H1 (cell line): ENCODE data around the gene RBMS1. TPM values are rescaled to one million over a fixed set of nuclear protein-coding genes. Genes with fewer than 3 reads are reported as not detected.

Experiments
- CTCF ChIA-PET: fragments of 300-600 bp; sonication (Branson Sonifier 250); formaldehyde crosslinking; loops from one replicate; lab custom pipeline; 2021; ENCODE audit not compliant: partially characterized antibody; lab: Charles Lee
- POLR2A ChIA-PET: fragments of 300-600 bp; sonication (Branson Sonifier 250); formaldehyde crosslinking; loops from one replicate; lab custom pipeline; 2021; ENCODE audit warnings: inconsistent platforms; ENCODE audit not compliant: partially characterized antibody; lab: Charles Lee
- DNase-seq, 2 experiments: peaks; one replicate each; pipeline versions ENCODE4 v3.0.0 to v3.0.0-alpha.2; 2010 to 2022; ENCODE audit warnings: low spot score in 2 of 2, low read depth in 1 of 2, mixed read lengths in 1 of 2
- FAIRE-seq: peaks from 2 replicates; lab custom pipeline; 2011; peaks lifted over from hg19 to GRCh38; lab: Jason Lieb, UNC
- H2AFZ ChIP-seq: 2 replicates; pipeline ENCODE4 v1.8.1; 2012; ENCODE audit warnings: low read length, inconsistent platforms
- H2AK5ac ChIP-seq: 2 replicates; pipeline ENCODE4 v1.6.1; 2013; ENCODE audit warnings: low read depth, low read length
- H2BK120ac ChIP-seq: replicated peaks from 2 replicates; pipeline ENCODE3; 2013; ENCODE audit warnings: low read depth, low read length, inconsistent platforms
- H2BK12ac ChIP-seq: 2 replicates; pipeline ENCODE4 v1.6.1; 2013; ENCODE audit warnings: low read depth, low read length
- H2BK15ac ChIP-seq: 2 replicates; pipeline ENCODE4 v1.6.1; 2013; ENCODE audit warnings: low read length
- H2BK20ac ChIP-seq: 2 replicates; pipeline ENCODE4 v1.6.1; 2013; ENCODE audit warnings: low read length
- H2BK5ac ChIP-seq: 2 replicates; pipeline ENCODE4 v1.6.1; 2013; ENCODE audit warnings: low read depth, low read length
- H3K14ac ChIP-seq: 2 replicates; pipeline ENCODE4 v1.6.1; 2013; ENCODE audit warnings: inconsistent platforms; ENCODE audit not compliant: insufficient read length
- H3K18ac ChIP-seq: 2 replicates; pipeline ENCODE4 v1.6.1; 2013; ENCODE audit warnings: low read length; ENCODE audit errors: extremely low read depth
- H3K23ac ChIP-seq: 2 replicates; pipeline ENCODE4 v1.6.1; 2013; ENCODE audit warnings: inconsistent platforms; ENCODE audit not compliant: insufficient read length
- H3K23me2 ChIP-seq: 2 replicates; pipeline ENCODE4 v1.6.1; 2013; ENCODE audit warnings: low read depth, low read length
- H3K27ac ChIP-seq: 2 replicates; pipeline ENCODE4 v1.6.1; 2011; ENCODE audit warnings: low read depth, low read length, inconsistent platforms
- H3K27me3 ChIP-seq, 4 experiments: replicated peaks in 1 of 4; 1 replicate in 1 of 4; 2 replicates in 3 of 4; pipeline versions ENCODE4 v1.6.1 to v1.8.1; 2011 to 2013; ENCODE audit warnings: low read length in 3 of 4, mild to moderate bottlenecking in 3 of 4, inconsistent platforms in 2 of 4, mixed read lengths in 2 of 4, moderate library complexity in 1 of 4; ENCODE audit not compliant: control insufficient read depth in 3 of 4, insufficient read depth in 3 of 4; ENCODE audit errors: extremely low read depth in 1 of 4
- H3K36me3 ChIP-seq, 4 experiments: 2 replicates each; pipeline versions ENCODE4 v1.6.1 to v1.8.1; 2011 to 2013; ENCODE audit warnings: mild to moderate bottlenecking in 4 of 4, low read length in 3 of 4, moderate library complexity in 2 of 4, control low read depth in 1 of 4, inconsistent platforms in 1 of 4; ENCODE audit not compliant: insufficient read depth in 4 of 4, control insufficient read depth in 2 of 4
- H3K4ac ChIP-seq: replicated peaks from 2 replicates; pipeline ENCODE3; 2013; ENCODE audit warnings: low read length, low read depth, mixed read lengths, inconsistent platforms; ENCODE audit not compliant: insufficient read length
- H3K4me1 ChIP-seq, 4 experiments: replicated peaks in 1 of 4; 1 replicate in 1 of 4; 2 replicates in 3 of 4; pipeline versions ENCODE4 v1.6.1 to v1.8.1; 2011 to 2013; ENCODE audit warnings: low read length in 3 of 4, inconsistent platforms in 2 of 4, mixed read lengths in 1 of 4; ENCODE audit not compliant: insufficient read depth in 4 of 4, control insufficient read depth in 3 of 4
- H3K4me2 ChIP-seq, 2 experiments: 2 replicates each; pipeline versions ENCODE4 v1.6.1 to v1.8.1; 2011 to 2013; ENCODE audit warnings: low read depth in 2 of 2, low read length in 2 of 2, control low read depth in 1 of 2, inconsistent platforms in 1 of 2, mild to moderate bottlenecking in 1 of 2; ENCODE audit not compliant: insufficient read depth in 1 of 2
- H3K4me3 ChIP-seq, 4 experiments: fragments of 200-600, 300-600 bp in 1 of 4; sonication (generic), shearing (Covaris generic), sonication (Bioruptor Twin) in 1 of 4; 2 replicates each; pipeline versions ENCODE4 v1.5.1 to v1.8.1; 2011 to 2016; ENCODE audit warnings: low read length in 4 of 4, low read depth in 3 of 4, control low read depth in 2 of 4, inconsistent platforms in 2 of 4, mild to moderate bottlenecking in 2 of 4, mixed read lengths in 1 of 4, moderate library complexity in 1 of 4; ENCODE audit not compliant: insufficient read depth in 2 of 4; ENCODE audit errors: extremely low read depth in 1 of 4
- H3K56ac ChIP-seq: replicated peaks from 2 replicates; pipeline ENCODE3; 2013; ENCODE audit warnings: low read depth, mild to moderate bottlenecking, mixed read lengths, low read length, inconsistent platforms; ENCODE audit not compliant: insufficient read length
- H3K79me1 ChIP-seq: 2 replicates; pipeline ENCODE4 v1.6.1; 2013; ENCODE audit warnings: low read depth, low read length, control low read depth
- H3K79me2 ChIP-seq, 2 experiments: 2 replicates each; pipeline versions ENCODE4 v1.6.1 to v1.8.1; 2012 to 2013; ENCODE audit warnings: low read length in 2 of 2, mild to moderate bottlenecking in 2 of 2, inconsistent platforms in 1 of 2; ENCODE audit not compliant: insufficient read depth in 2 of 2, control insufficient read depth in 1 of 2
- H3K9ac ChIP-seq, 4 experiments: replicated peaks in 1 of 4; 1 replicate in 1 of 4; 2 replicates in 3 of 4; pipeline versions ENCODE4 v1.6.1 to v1.8.1; 2011 to 2013; ENCODE audit warnings: low read depth in 3 of 4, low read length in 3 of 4, control low read depth in 2 of 4, mild to moderate bottlenecking in 2 of 4, moderate library complexity in 2 of 4, inconsistent platforms in 1 of 4; ENCODE audit errors: extremely low read depth in 1 of 4
- H3K9me3 ChIP-seq, 2 experiments: 2 replicates each; pipeline versions ENCODE4 v1.6.1 to v1.8.1; 2012 to 2013; ENCODE audit warnings: mild to moderate bottlenecking in 2 of 2, moderate library complexity in 2 of 2, control low read depth in 1 of 2, inconsistent platforms in 1 of 2, low read depth in 1 of 2, low read length in 1 of 2, mixed read lengths in 1 of 2; ENCODE audit not compliant: insufficient read depth in 2 of 2
- H4K20me1 ChIP-seq, 2 experiments: replicated peaks in 1 of 2; 2 replicates each; pipeline versions ENCODE3 to v1.8.1; 2011 to 2013; ENCODE audit warnings: inconsistent platforms in 2 of 2, low read length in 2 of 2, mild to moderate bottlenecking in 1 of 2; ENCODE audit not compliant: insufficient read depth in 2 of 2, control insufficient read depth in 1 of 2
- H4K5ac ChIP-seq: 2 replicates; pipeline ENCODE4 v1.6.1; 2013; ENCODE audit warnings: low read length, low read depth, mixed read lengths, inconsistent platforms; ENCODE audit not compliant: insufficient read length
- H4K8ac ChIP-seq: 2 replicates; pipeline ENCODE4 v1.8.0; 2013; ENCODE audit warnings: mild to moderate bottlenecking, moderate library complexity, low read length, inconsistent platforms; ENCODE audit not compliant: insufficient read depth; ENCODE audit errors: extremely low read depth
- H4K91ac ChIP-seq: replicated peaks from 2 replicates; pipeline ENCODE3; 2013; ENCODE audit warnings: low read length, mixed read lengths, inconsistent platforms; ENCODE audit not compliant: insufficient read length
- CREB1 ChIP-seq: IDR thresholded peaks from 2 replicates; pipeline ENCODE4 v1.6.1; 2012; ENCODE audit warnings: inconsistent platforms
- EP300 ChIP-seq, 2 experiments: IDR thresholded peaks; 1 replicate in 1 of 2; 2 replicates in 1 of 2; pipeline ENCODE4 v1.6.1; 2011 to 2012; ENCODE audit warnings: low read depth in 2 of 2, low read length in 2 of 2, mild to moderate bottlenecking in 2 of 2, borderline replicate concordance in 1 of 2, inconsistent platforms in 1 of 2, moderate library complexity in 1 of 2
- EZH2 ChIP-seq: fragments of 200-600 bp; sonication (generic); IDR thresholded peaks from 2 replicates; pipeline ENCODE4 v1.7.1; 2012; ENCODE audit warnings: low read depth, mild to moderate bottlenecking, moderate library complexity, low read length, inconsistent platforms; ENCODE audit not compliant: severe bottlenecking
- KDM1A ChIP-seq: fragments of 200-600, 300-600 bp; sonication (generic); IDR thresholded peaks from 2 replicates; pipeline ENCODE4 v1.7.1; 2016; ENCODE audit warnings: mild to moderate bottlenecking, low read length, borderline replicate concordance
- KDM5A ChIP-seq: fragments of 200-600 bp; IDR thresholded peaks from 2 replicates; pipeline ENCODE4 v1.7.1; 2012; ENCODE audit warnings: mild to moderate bottlenecking, low read length, inconsistent platforms, mixed read lengths
- MAFK ChIP-seq: IDR thresholded peaks from 2 replicates; pipeline ENCODE4 v1.6.1; 2012; ENCODE audit warnings: low read depth, mild to moderate bottlenecking, improper control_type of control experiment, low read length
- RAD21 ChIP-seq, 2 experiments: IDR thresholded peaks in 1 of 2; conservative IDR thresholded peaks in 1 of 2; 2 replicates each; pipeline ENCODE4 v1.6.1; 2011; ENCODE audit warnings: low read depth in 2 of 2, low read length in 2 of 2, improper control_type of control experiment in 1 of 2, inconsistent platforms in 1 of 2, mild to moderate bottlenecking in 1 of 2, moderate library complexity in 1 of 2
- RNF2 ChIP-seq: fragments of 200-900, 300-1000 bp; sonication (generic); IDR thresholded peaks from 2 replicates; pipeline ENCODE4 v1.7.1; 2016; ENCODE audit warnings: borderline replicate concordance, low read depth, mild to moderate bottlenecking, antibody characterized with exemption, low read length; ENCODE audit not compliant: poor library complexity, severe bottlenecking; ENCODE audit errors: missing control alignments
- RXRA ChIP-seq: IDR thresholded peaks from 2 replicates; pipeline ENCODE4 v1.6.1; 2011; ENCODE audit warnings: low read depth, mild to moderate bottlenecking, low read length, moderate library complexity; ENCODE audit not compliant: insufficient read depth
- SIRT6 ChIP-seq: IDR thresholded peaks from one replicate; pipeline ENCODE4 v1.7.1; 2012; ENCODE audit warnings: low read length, inconsistent platforms
- SP4 ChIP-seq: IDR thresholded peaks from 2 replicates; pipeline ENCODE4 v1.6.1; 2012; ENCODE audit warnings: low read length, inconsistent platforms
- WGBS, 2 experiments: shearing (Covaris generic) in 1 of 2; methylation state at CpG; one replicate each; pipeline versions ENCODE4 v1.1.6 to v1.1.7; 2013 to 2015; ENCODE audit warnings: low lambda C conversion rate in 2 of 2, mixed read lengths in 2 of 2, inconsistent platforms in 1 of 2, low coverage in 1 of 2, missing lambda C conversion rate in 1 of 2; ENCODE audit not compliant: insufficient replicate concordance in 2 of 2, insufficient coverage in 1 of 2, insufficient read length in 1 of 2; ENCODE audit errors: extremely low coverage in 1 of 2, missing lambda C conversion rate in 1 of 2; 5-methylcytosine and 5-hydroxymethylcytosine counted together
- polyA plus RNA-seq, 7 experiments: library from polyadenylated mRNA; depleted of rRNA in 3 of 7; stranded (reverse) in 5 of 7; unstranded in 2 of 7; fragments of >200 nt in 5 of 7; fragments of 200-250 nt in 2 of 7; gene quantifications; 1 replicate in 5 of 7; 2 replicates in 1 of 7; 4 replicates in 1 of 7; pipeline versions ENCODE4 v1.2.1 to v1.2.3, GENCODE V29; 2011 to 2013; ENCODE audit warnings: missing spikeins in 2 of 7, mixed read lengths in 2 of 7
- total RNA-seq: library from RNA; stranded (reverse); fragmentation: NEBNext Ultra II Directional; extraction: Animal tissue kit (Norgen Biotek cat#: 25700); gene quantifications from 2 replicates; pipeline ENCODE4 v1.2.1, GENCODE V29; 2021
- TF ChIP-seq, protein P1 (sequence below): IDR thresholded peaks from 2 replicates; pipeline ENCODE4 v1.6.1; 2012; ENCODE audit warnings: low read length, inconsistent platforms

Gene RBMS1
- total and polyA plus RNA-seq, 2 of the 8 experiments (the other 6 are each of a cell fraction or from before 2014, with no cell fraction given): 53.7 to 60.0 TPM

DNA sequence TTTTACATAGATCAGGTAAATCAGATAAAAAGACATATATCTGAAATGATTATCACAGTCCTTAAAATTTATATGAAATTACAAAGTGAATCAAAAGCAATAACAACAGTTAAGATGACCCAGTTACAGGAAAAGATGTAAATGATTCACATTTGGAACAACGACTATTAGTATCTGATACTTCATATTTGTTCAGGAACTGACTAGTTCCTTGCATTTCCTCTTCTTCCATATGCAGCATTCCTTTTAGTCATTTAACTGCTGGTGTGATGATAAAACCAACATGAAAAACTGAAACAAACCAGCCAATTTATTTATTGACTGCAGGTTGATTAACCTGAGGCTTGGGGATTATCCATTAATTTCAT is 75.2 kb downstream of the RBMS1 start:
- DNase-seq (no peak), FAIRE-seq (no peak)
- 75% methylated on average over 1 of the region's 1 CpG; no CpG with 5 or more reads in 1 of the 2 experiments for WGBS, 2 experiments
- Histone ChIP-seq H4K8ac (no peak overlapping the region), H3K27me3 (no peaks in the 10 kb centered on the region), H3K27ac (no peak overlapping the region), H2AK5ac (no peak overlapping the region), H4K91ac (no peak overlapping the region), H2BK15ac (no peak overlapping the region), H3K14ac (no peak overlapping the region), H3K9me3 (no peaks in the 10 kb centered on the region), H3K4me1 (peaks cover 0 to 7% (median 5%) of the 10 kb centered on the region in 4 experiments; a peak in 5 of 7 replicates), H2BK120ac (no peak overlapping the region), H3K9ac (no peak overlapping the region), H3K4ac (no peak overlapping the region), H2BK20ac (no peak overlapping the region), H4K5ac (no peak overlapping the region), H3K36me3 (no peaks in the 10 kb centered on the region), H3K4me2 (no peak overlapping the region), H2BK12ac (no peak overlapping the region), H3K56ac (no peak overlapping the region), H2BK5ac (no peak overlapping the region), H3K18ac (no peak overlapping the region), H2AFZ (no peak overlapping the region), H3K4me3 (no peak overlapping the region), H4K20me1 (no peaks in the 10 kb centered on the region), H3K79me1 (no peaks in the 10 kb centered on the region; the same call in 1 of the 2 replicates), H3K23me2 (no peaks in the 10 kb centered on the region), H3K79me2 (peaks cover 0 to 2% of the 10 kb centered on the region in 2 experiments; a peak in 2 of 4 replicates), H3K23ac (no peak overlapping the region)
- CTCF ChIA-PET: interaction anchor here (0.7 to 1.0 kb wide), 2 partner anchors 10 to 148 kb away, joined by 3 read pairs; no protein-coding TSS in a partner anchor
- POLR2A ChIA-PET: interaction anchor here (0.8 to 1.3 kb wide), 2 partner anchors 10 to 43 kb away, joined by 3 read pairs; no protein-coding TSS in a partner anchor
- no peak for TF ChIP-seq CREB1
- no peak for TF ChIP-seq MAFK
- no peak for TF ChIP-seq KDM1A
- TF ChIP-seq RXRA: no peak
- TF ChIP-seq EP300 (IDR thresholded peaks at IDR 0.05; ENCODE audit: borderline replicate concordance in 1 of 2, low read depth in 2 of 2, low read length in 2 of 2): no peak
- TF ChIP-seq KDM5A: no peak
- TF ChIP-seq RAD21 (IDR thresholded peaks at IDR 0.05 in 1 of 2, conservative IDR thresholded peaks at IDR 0.05 in 1 of 2; ENCODE audit: low read depth in 2 of 2, low read length in 2 of 2): no peak
- no peak for TF ChIP-seq EZH2
- TF ChIP-seq, protein P1, sequence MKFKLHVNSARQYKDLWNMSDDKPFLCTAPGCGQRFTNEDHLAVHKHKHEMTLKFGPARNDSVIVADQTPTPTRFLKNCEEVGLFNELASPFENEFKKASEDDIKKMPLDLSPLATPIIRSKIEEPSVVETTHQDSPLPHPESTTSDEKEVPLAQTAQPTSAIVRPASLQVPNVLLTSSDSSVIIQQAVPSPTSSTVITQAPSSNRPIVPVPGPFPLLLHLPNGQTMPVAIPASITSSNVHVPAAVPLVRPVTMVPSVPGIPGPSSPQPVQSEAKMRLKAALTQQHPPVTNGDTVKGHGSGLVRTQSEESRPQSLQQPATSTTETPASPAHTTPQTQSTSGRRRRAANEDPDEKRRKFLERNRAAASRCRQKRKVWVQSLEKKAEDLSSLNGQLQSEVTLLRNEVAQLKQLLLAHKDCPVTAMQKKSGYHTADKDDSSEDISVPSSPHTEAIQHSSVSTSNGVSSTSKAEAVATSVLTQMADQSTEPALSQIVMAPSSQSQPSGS: no peak
- no peak for TF ChIP-seq RNF2
- no peak for TF ChIP-seq SIRT6
- TF ChIP-seq SP4: no peak
